Measurements from ENCODE around the gene THSD4. TPM values are rescaled to one million over a fixed set of nuclear protein-coding genes. Genes with fewer than 3 reads are reported as not detected.

THSD4 gene
- total and polyA plus RNA-seq, 7 donors: 0.21 to 3.1 (median 1.8) TPM

DNA sequence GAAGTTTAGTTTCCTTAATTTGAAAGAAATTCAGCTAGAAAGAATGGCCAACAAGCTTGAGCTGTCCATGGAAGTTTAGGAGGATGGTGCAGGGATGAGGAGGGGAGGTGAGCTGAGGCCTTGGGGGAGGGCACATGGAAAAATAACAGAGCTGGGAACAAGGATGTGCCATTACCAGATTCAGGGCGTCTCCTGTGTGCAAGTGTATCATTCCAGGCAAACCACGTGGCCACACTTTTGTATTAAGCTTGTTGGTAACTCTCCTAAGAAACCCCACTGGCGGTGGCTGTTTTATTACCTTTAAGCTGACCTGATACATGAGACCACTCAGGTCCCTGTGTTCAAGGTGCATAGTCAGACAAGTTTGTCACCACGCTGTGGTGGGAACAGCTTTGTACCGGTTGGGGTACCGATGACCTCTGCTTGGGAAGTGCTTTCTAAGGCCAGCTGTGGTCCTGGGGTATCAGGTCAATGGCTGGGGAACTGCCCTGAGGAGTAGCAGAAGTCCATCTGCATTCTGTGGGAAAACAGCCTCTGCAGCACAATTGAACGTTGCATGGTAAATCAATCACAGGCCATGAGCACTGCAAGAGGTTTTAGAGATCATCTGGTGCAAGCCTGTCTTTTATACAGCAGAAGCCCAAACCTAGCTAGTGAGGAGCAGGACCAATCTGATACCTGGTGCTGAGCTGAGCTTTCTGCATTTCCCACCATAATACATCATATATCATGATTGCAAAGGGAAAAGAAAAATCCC is 235.5 kb downstream of the THSD4 start:
- intact Hi-C loops (cut with DNase I): no loop called here
- ATAC-seq: no peak
- WGBS, 3 donors: 49 to 79% (median 61%) methylated on average over 7 of the region's 7 CpGs
- Histone ChIP-seq H3K27me3 (ENCODE audit: insufficient read depth in 3 of 3, low read length in 2 of 3) (no peaks in the 10 kb centered on the region), H3K4me1 (no peaks in the 10 kb centered on the region), H3K9me3 (no peaks in the 10 kb centered on the region), H3K27ac (no peak overlapping the region), H3K36me3 (ENCODE audit: insufficient read depth in 1 of 2, low read depth in 1 of 2) (no peaks in the 10 kb centered on the region), H3K4me3 (no peak overlapping the region)
- DNase-seq: no peak
- no peak for TF ChIP-seq CTCF (IDR thresholded peaks at IDR 0.05)

DNA sequence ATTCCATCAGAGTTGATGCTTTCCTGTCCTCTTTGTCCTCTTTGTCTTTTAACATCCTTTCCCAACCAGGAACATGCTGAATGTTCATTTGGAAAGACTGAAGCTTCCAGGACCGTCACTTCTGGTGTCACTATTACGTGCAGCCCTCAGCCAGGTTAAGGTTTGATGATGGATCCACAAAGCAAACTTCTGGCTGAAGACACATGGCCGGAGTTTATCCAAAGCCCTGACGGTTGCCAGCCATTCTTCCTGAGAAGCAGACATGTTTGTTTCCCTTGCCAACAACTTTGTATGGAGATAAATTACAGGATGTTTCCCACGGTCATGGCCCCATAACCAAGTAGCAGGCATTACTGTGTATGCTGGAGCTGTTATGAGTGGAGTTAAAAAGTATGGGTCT is 236.9 kb downstream of the THSD4 start:
- Histone ChIP-seq H3K4me1 (peaks cover 5% of the 10 kb centered on the region), H3K27me3 (ENCODE audit: insufficient read depth in 3 of 3, low read length in 2 of 3) (no peaks in the 10 kb centered on the region), H3K4me3 (no peak overlapping the region), H3K36me3 (ENCODE audit: insufficient read depth in 1 of 2, low read depth in 1 of 2) (no peaks in the 10 kb centered on the region), H3K9me3 (no peaks in the 10 kb centered on the region), H3K27ac (no peak overlapping the region)
- WGBS, 3 donors: 54 to 69% (median 60%) methylated on average over 5 of the region's 5 CpGs
- intact Hi-C loops (cut with DNase I): no loop called here
- ATAC-seq (no peak), DNase-seq (no peak)
- TF ChIP-seq CTCF (IDR thresholded peaks at IDR 0.05): no peak

- Histone ChIP-seq H3K27ac (no peak overlapping the region), H3K9me3 (no peaks in the 10 kb centered on the region), H3K27me3 (ENCODE audit: insufficient read depth in 3 of 3, low read length in 2 of 3) (no peaks in the 10 kb centered on the region), H3K36me3 (ENCODE audit: insufficient read depth in 1 of 2, low read depth in 1 of 2) (no peaks in the 10 kb centered on the region), H3K4me1 (peaks cover 12% of the 10 kb centered on the region), H3K4me3 (no peak overlapping the region)
- no peak for DNase-seq
- intact Hi-C loops (cut with DNase I): no loop called here
- 64 to 79% (median 67%) methylated on average over 6 of the region's 6 CpGs for WGBS, 3 donors
- no peak for TF ChIP-seq CTCF (IDR thresholded peaks at IDR 0.05)
- ATAC-seq: no peak
Observed at GRCh38 chr15:71352765-71353164, 237.5 kb downstream of the THSD4 start.

- DNase-seq (no peak), ATAC-seq (no peak)
- intact Hi-C loops (cut with DNase I): no loop called here
- H3K4me3 ChIP-seq: no peak overlapping the region
- no peaks in the 10 kb centered on the region for H3K27me3 ChIP-seq (ENCODE audit: insufficient read depth in 3 of 3, low read length in 2 of 3)
- H3K9me3 ChIP-seq: no peaks in the 10 kb centered on the region
- H3K27ac ChIP-seq: no peak overlapping the region
- no peaks in the 10 kb centered on the region for H3K36me3 ChIP-seq (ENCODE audit: insufficient read depth in 1 of 2, low read depth in 1 of 2)
- WGBS, 3 donors: 93 to 98% (median 93%) methylated on average over 2 of the region's 2 CpGs
- TF ChIP-seq CTCF (IDR thresholded peaks at IDR 0.05): no peak
- H3K4me1 ChIP-seq: peaks cover 14% of the 10 kb centered on the region
Observed at GRCh38 chr15:71353171-71353570, 237.9 kb downstream of the THSD4 start.

GRCh38 chr15:71355268-71355667 is 240.0 kb downstream of the THSD4 start:
- Histone ChIP-seq H3K4me3 (no peak overlapping the region), H3K27me3 (ENCODE audit: insufficient read depth in 3 of 3, low read length in 2 of 3) (no peaks in the 10 kb centered on the region), H3K27ac (no peak overlapping the region), H3K9me3 (no peaks in the 10 kb centered on the region), H3K4me1 (peaks cover 14% of the 10 kb centered on the region), H3K36me3 (ENCODE audit: insufficient read depth in 1 of 2, low read depth in 1 of 2) (no peaks in the 10 kb centered on the region)
- no peak for TF ChIP-seq CTCF (IDR thresholded peaks at IDR 0.05)
- ATAC-seq: no peak
- DNase-seq: no peak
- WGBS, 3 donors: 93 to 100% (median 94%) methylated on average over 3 of the region's 3 CpGs
- intact Hi-C loops (cut with DNase I): no loop called here
